HUDEP-2 (cell line): Measurements from ENCODE around the gene HECTD2.
"Not testable (repeated sequence)": the region's sequence is repeated elsewhere in the genome, so short reads cannot be mapped to it uniquely, and the experiment has no call there.

Experiments
- DNase-seq, 76 experiments: peaks; one replicate each; lab custom pipeline; 2025; ENCODE audit not compliant: unreplicated experiment in 76 of 76; lab: John Stamatoyannopoulos, UW

Gene HECTD2

DNA sequence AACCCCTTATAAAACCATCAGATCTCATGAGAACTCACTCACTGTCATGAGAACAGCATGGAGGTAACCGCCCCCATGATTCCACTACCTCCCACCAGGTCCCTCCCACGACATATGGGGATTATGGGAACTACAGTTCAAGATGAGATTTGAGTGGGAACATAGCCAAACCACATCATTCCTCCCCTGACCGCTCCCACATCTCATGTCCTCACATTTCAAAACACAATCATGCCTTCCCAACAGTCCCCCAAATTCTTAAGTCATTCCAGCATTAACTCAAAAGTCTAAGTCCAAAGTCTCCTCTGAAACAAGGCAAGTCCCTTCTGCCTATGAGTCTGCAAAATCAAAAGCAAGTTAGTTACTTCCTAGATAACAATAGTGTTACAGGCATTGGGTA is 150.7 kb downstream of the HECTD2 start:
- DNase-seq = not testable (repeated sequence)

DNA sequence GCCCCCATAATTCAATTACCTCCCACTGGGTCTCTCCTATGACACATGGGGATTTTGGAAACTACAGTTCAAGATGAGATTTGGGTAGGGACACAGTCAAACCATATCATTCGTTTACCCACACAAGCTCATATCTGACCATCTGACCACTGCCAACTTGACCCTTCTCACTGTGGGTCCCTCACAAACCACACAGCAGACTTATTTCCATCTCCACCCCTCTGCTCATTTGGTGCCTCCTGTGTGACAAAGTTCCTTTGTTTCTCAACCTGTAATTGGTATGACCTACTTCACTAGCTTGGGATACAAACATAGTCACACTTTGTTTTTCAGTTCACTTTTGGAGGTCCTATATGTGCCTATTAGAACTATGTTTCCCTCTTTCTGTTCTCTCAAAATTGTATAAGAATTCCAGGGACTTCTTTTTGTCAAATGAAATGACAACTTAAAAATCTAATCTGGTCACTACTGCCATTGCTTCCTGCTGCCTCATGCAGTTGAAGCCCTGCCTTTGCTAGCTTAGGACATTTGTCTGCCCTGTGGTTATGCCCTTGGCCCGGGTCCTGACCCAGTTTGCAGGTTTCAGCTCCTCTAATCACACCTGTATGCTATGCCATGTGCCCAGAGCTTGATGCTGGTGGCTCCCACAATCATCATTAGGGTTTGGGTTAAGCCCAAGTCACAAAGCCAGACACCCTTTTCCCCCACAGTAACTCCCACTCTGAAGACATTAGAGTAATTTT is 152.9 kb downstream of the HECTD2 start:
- DNase-seq = no peak

DNA sequence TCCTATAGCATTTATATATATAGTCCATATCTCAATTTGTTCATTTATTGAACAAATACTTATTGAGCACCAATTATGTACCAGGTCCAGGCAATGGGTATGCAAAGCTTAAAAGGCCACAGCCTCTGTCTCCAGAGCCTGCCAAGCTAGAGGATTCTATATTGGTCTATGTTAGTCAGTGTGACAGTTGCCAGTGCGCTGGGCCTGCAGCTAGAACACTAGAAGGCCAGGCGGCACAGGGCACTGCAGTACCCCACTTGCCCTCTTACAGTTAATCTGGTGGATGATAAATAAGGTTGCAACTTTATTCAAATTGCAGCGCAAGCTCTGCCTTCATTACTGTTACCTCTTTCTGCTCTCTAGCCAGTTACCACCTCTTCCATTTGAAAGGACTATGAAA is 153.9 kb downstream of the HECTD2 start:
- no peak for DNase-seq
